ENCODE data around the gene RPL31. TPM values are rescaled to one million over a fixed set of nuclear protein-coding genes. Genes with fewer than 3 reads are reported as not detected.

The RPL31 gene
- total RNA-seq, 3 donors from 2014 or later = 1,654 to 2,512 (median 1,741) TPM

GRCh38 chr2:101006065-101006715, 4.1 kb downstream of the RPL31 start:
- H3K27ac ChIP-seq = no peak overlapping the region
- intact Hi-C loops (cut with DNase I; ENCODE audit: low total_unique reads) = no loop called here
- no peak overlapping the region for H3K4me3 ChIP-seq
- no peak for DNase-seq (ENCODE audit: low spot score in 2 of 2)
- H3K9me3 ChIP-seq = no peaks in the 10 kb centered on the region
- H3K36me3 ChIP-seq = peaks cover 16% of the 10 kb centered on the region
- TF ChIP-seq POLR2AphosphoS5 (IDR thresholded peaks at IDR 0.05) = no peak
- peaks cover 0 to 8% of the 10 kb centered on the region in 2 donors for H3K4me1 ChIP-seq
- no peaks in the 10 kb centered on the region for H3K27me3 ChIP-seq

GRCh38 chr2:101007415-101008345, 5.6 kb downstream of the RPL31 start:
- no peak overlapping the region for H3K4me3 ChIP-seq
- H3K4me1 ChIP-seq = peaks cover 0 to 8% of the 10 kb centered on the region in 2 donors
- peaks cover 16% of the 10 kb centered on the region for H3K36me3 ChIP-seq
- no peaks in the 10 kb centered on the region for H3K9me3 ChIP-seq
- H3K27ac ChIP-seq = peak overlapping the region in 1 of 2 donors; percentile 5
- no peaks in the 10 kb centered on the region for H3K27me3 ChIP-seq
- no peak for TF ChIP-seq CTCF (IDR thresholded peaks at IDR 0.05)
- no peak for TF ChIP-seq POLR2A (IDR thresholded peaks at IDR 0.05)
- no peak for TF ChIP-seq POLR2AphosphoS5 (IDR thresholded peaks at IDR 0.05)
- DNase-seq (ENCODE audit: low spot score in 2 of 2) = no peak
- intact Hi-C loops (cut with DNase I; ENCODE audit: low total_unique reads) = no loop called here

GRCh38 chr2:101011152-101011551, 9.1 kb downstream of the RPL31 start:
- no peak overlapping the region for H3K27ac ChIP-seq
- intact Hi-C loops (cut with DNase I; ENCODE audit: low total_unique reads) = no loop called here
- H3K4me3 ChIP-seq = no peak overlapping the region
- no peaks in the 10 kb centered on the region for H3K27me3 ChIP-seq
- no peak for TF ChIP-seq CTCF (IDR thresholded peaks at IDR 0.05)
- no peak for TF ChIP-seq POLR2A (IDR thresholded peaks at IDR 0.05)
- no peak for TF ChIP-seq POLR2AphosphoS5 (IDR thresholded peaks at IDR 0.05)
- no peak for DNase-seq (ENCODE audit: low spot score in 2 of 2)
- H3K36me3 ChIP-seq = peaks cover 16% of the 10 kb centered on the region
- H3K9me3 ChIP-seq = no peaks in the 10 kb centered on the region
- no peaks in the 10 kb centered on the region for H3K4me1 ChIP-seq

GRCh38 chr2:101012054-101012705, 10.1 kb downstream of the RPL31 start:
- H3K36me3 ChIP-seq = peaks cover 10% of the 10 kb centered on the region
- TF ChIP-seq POLR2A (IDR thresholded peaks at IDR 0.05) (no peak), POLR2AphosphoS5 (IDR thresholded peaks at IDR 0.05) (no peak), CTCF (IDR thresholded peaks at IDR 0.05) (no peak)
- no peak overlapping the region for H3K27ac ChIP-seq
- H3K27me3 ChIP-seq = no peaks in the 10 kb centered on the region
- intact Hi-C loops (cut with DNase I; ENCODE audit: low total_unique reads) = no loop called here
- DNase-seq (ENCODE audit: low spot score in 2 of 2) = no peak
- no peak overlapping the region for H3K4me3 ChIP-seq
- no peaks in the 10 kb centered on the region for H3K4me1 ChIP-seq
- no peaks in the 10 kb centered on the region for H3K9me3 ChIP-seq

GRCh38 chr2:101012706-101013181, 10.7 kb downstream of the RPL31 start:
- intact Hi-C loops (cut with DNase I; ENCODE audit: low total_unique reads) = no loop called here
- H3K4me1 ChIP-seq = no peaks in the 10 kb centered on the region
- peaks cover 8% of the 10 kb centered on the region for H3K36me3 ChIP-seq
- H3K4me3 ChIP-seq = no peak overlapping the region
- no peak overlapping the region for H3K27ac ChIP-seq
- H3K27me3 ChIP-seq = no peaks in the 10 kb centered on the region
- TF ChIP-seq POLR2AphosphoS5 (IDR thresholded peaks at IDR 0.05) (peak in 1 of 3 donors; percentile 24), CTCF (IDR thresholded peaks at IDR 0.05) (peak; percentile 69 to 89 (median 80)), POLR2A (IDR thresholded peaks at IDR 0.05) (no peak)
- no peaks in the 10 kb centered on the region for H3K9me3 ChIP-seq
- no peak for DNase-seq (ENCODE audit: low spot score in 2 of 2)

All from breast epithelium (tissue), 4 donors.